ENCODE data around the gene DQX1.

DQX1 gene

GRCh38 chr2:74510272-74510671, 15.8 kb downstream of the DQX1 start:
- H3K4me3 ChIP-seq (ENCODE audit: low read depth, low read length): no peak overlapping the region
- no peak for TF ChIP-seq CTCF (IDR thresholded peaks at IDR 0.05; ENCODE audit: low read depth, low read length)
- no peak for TF ChIP-seq MYC (IDR thresholded peaks at IDR 0.05; ENCODE audit: low read depth, low read length)
- TF ChIP-seq POLR2A (IDR thresholded peaks at IDR 0.05; ENCODE audit: extremely low read depth, insufficient read length): no peak
- TF ChIP-seq MAX (IDR thresholded peaks at IDR 0.05; ENCODE audit: low read depth, low read length): no peak
- no peak for DNase-seq (ENCODE audit: low read depth)

GRCh38 chr2:74507926-74508520, 18.0 kb downstream of the DQX1 start:
- TF ChIP-seq MAX (IDR thresholded peaks at IDR 0.05; ENCODE audit: low read depth, low read length) (no peak), CTCF (IDR thresholded peaks at IDR 0.05; ENCODE audit: low read depth, low read length) (no peak), POLR2A (IDR thresholded peaks at IDR 0.05; ENCODE audit: extremely low read depth, insufficient read length) (no peak), MYC (IDR thresholded peaks at IDR 0.05; ENCODE audit: low read depth, low read length) (no peak)
- DNase-seq (ENCODE audit: low read depth): peak; percentile 34
- H3K4me3 ChIP-seq (ENCODE audit: low read depth, low read length): peak overlapping the region; percentile 70

GRCh38 chr2:74507145-74507925, 18.7 kb downstream of the DQX1 start, which contains the start of gene PCGF1:
PCGF1 (minus strand) TSS chr2:74507695; CDS start chr2:74507668, 27 bp downstream.
- DNase-seq (ENCODE audit: low read depth): peak; percentile 98
- TF ChIP-seq POLR2A (IDR thresholded peaks at IDR 0.05; ENCODE audit: extremely low read depth, insufficient read length) (peak; percentile 54), MAX (IDR thresholded peaks at IDR 0.05; ENCODE audit: low read depth, low read length) (peak; percentile 93), MYC (IDR thresholded peaks at IDR 0.05; ENCODE audit: low read depth, low read length) (peak; percentile 92), CTCF (IDR thresholded peaks at IDR 0.05; ENCODE audit: low read depth, low read length) (peak; percentile 70)
- H3K4me3 ChIP-seq (ENCODE audit: low read depth, low read length): peak within 1 kb of the TSS; percentile 70

GRCh38 chr2:74505448-74506246, 20.4 kb downstream of the DQX1 start:
- no peak for TF ChIP-seq MAX (IDR thresholded peaks at IDR 0.05; ENCODE audit: low read depth, low read length)
- no peak for TF ChIP-seq MYC (IDR thresholded peaks at IDR 0.05; ENCODE audit: low read depth, low read length)
- no peak for TF ChIP-seq POLR2A (IDR thresholded peaks at IDR 0.05; ENCODE audit: extremely low read depth, insufficient read length)
- no peak for TF ChIP-seq CTCF (IDR thresholded peaks at IDR 0.05; ENCODE audit: low read depth, low read length)
- H3K4me3 ChIP-seq (ENCODE audit: low read depth, low read length): peak overlapping the region; percentile 39
- no peak for DNase-seq (ENCODE audit: low read depth)

GRCh38 chr2:74504591-74504990, 21.4 kb downstream of the DQX1 start:
- TF ChIP-seq MAX (IDR thresholded peaks at IDR 0.05; ENCODE audit: low read depth, low read length) (no peak), CTCF (IDR thresholded peaks at IDR 0.05; ENCODE audit: low read depth, low read length) (no peak)
- DNase-seq (ENCODE audit: low read depth): no peak
- H3K4me3 ChIP-seq (ENCODE audit: low read depth, low read length): no peak overlapping the region

Measured in NB4 (cell line).